ENCODE measurements around the gene CHD1L. TPM values are rescaled to one million over a fixed set of nuclear protein-coding genes. Genes with fewer than 3 reads are reported as not detected.

The CHD1L gene
- total RNA-seq, 2 donors from 2014 or later, result 11.5 to 21.5 TPM

DNA sequence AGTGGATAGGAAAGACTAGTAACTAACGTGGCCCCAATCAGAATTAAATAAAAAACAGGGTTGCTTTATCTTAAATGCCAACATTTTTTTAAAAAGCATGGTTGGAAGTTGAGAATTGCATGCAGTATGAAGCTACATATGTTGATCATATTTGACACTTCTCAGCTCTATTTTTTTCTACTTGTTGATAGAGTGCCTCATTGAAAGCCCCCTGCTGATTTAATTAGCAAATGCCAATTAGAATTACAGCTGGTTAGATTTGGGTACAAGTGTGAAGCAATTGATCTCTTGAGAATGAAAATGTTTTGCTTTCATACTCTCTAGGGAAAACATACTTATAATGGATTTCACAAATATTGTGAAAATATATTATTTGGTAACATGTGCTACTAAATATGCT, 40.5 kb downstream of the CHD1L start:
- Histone ChIP-seq H3K27me3 (no peaks in the 10 kb centered on the region), H3K4me1 (no peaks in the 10 kb centered on the region), H3K27ac (no peak overlapping the region), H3K36me3 (replicated peaks in 1 of 2; ENCODE audit: insufficient read depth in 1 of 2, low read depth in 2 of 2) (peaks cover 0 to 24% of the 10 kb centered on the region in 2 donors), H3K4me3 (no peak overlapping the region), H3K9me3 (no peaks in the 10 kb centered on the region)
- intact Hi-C loops (cut with DNase I), result no loop called here
- WGBS, 2 donors, result 59 to 75% methylated on average over 1 of the region's 1 CpG
- ATAC-seq (no peak), DNase-seq (no peak)
- no peak for TF ChIP-seq POLR2A (IDR thresholded peaks at IDR 0.05)
- TF ChIP-seq CTCF (IDR thresholded peaks at IDR 0.05), result no peak

DNA sequence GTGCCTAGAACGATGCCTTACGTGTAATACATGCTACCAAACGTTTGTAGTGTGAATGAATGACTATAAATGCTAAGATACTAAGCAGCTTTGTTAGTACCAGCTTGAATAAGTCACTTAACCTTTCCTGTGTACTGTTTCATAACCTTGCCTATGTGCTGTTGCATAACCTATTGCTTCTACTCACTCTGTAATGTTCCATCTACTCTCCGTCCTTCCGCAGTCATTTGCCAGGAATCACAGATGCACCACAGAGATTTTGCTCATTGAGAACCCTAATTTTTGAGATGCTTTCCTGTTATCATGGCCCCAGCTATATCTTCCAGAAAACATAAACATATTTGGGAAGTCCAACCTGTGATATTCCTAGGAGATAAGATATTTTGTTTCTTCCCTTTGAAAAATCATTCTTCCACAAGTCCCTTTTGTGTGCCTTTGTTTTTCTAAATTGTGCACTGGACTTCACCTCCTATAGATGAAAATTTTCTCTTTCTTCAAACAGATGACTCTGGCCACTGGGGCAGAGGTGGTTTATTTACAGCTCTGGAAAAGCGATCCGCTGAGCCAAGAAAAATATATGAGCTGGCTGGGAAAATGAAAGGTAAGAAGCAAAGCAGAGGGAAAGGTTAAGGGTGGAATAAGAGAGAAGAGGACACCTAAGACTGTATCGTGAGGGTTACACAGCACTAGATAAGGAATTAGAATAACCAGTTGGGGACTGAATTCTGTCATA, 44.8 kb downstream of the CHD1L start:
- peaks cover 4 to 30% of the 10 kb centered on the region in 2 donors for H3K36me3 ChIP-seq (replicated peaks in 1 of 2; ENCODE audit: insufficient read depth in 1 of 2, low read depth in 2 of 2)
- no peaks in the 10 kb centered on the region for H3K27me3 ChIP-seq
- no peak for TF ChIP-seq POLR2A (IDR thresholded peaks at IDR 0.05)
- TF ChIP-seq CTCF (IDR thresholded peaks at IDR 0.05), result no peak
- H3K4me3 ChIP-seq, result no peak overlapping the region
- no peaks in the 10 kb centered on the region for H3K9me3 ChIP-seq
- DNase-seq, result no peak
- H3K27ac ChIP-seq, result no peak overlapping the region
- no peak for ATAC-seq
- 90 to 92% methylated on average over 8 of the region's 8 CpGs for WGBS, 2 donors
- intact Hi-C loops (cut with DNase I), result no loop called here
- H3K4me1 ChIP-seq, result no peaks in the 10 kb centered on the region

DNA sequence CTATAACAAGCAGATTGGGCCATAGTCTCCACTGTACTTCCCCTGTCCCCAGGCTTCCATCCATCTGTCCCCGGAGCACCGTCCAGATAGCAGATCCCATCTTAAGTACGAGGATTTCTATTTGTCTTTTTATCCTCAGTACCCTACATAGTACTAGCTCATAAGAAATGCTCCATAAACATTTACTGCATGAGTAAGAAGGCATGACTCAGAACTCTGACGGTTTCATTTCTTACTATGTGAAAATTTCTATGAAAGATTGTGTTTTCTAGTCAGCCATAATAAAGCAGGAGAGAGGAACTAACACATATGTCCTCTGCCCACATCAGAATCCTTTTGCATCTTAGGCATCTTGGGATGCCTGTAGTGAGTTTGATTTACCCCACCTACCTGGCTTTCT, 49.5 kb downstream of the CHD1L start:
- DNase-seq (no peak), ATAC-seq (no peak)
- peaks cover 4 to 22% of the 10 kb centered on the region in 2 donors for H3K36me3 ChIP-seq (replicated peaks in 1 of 2; ENCODE audit: insufficient read depth in 1 of 2, low read depth in 2 of 2)
- WGBS, 2 donors, result 90 to 97% methylated on average over 4 of the region's 4 CpGs
- TF ChIP-seq CTCF (IDR thresholded peaks at IDR 0.05) (no peak), POLR2A (IDR thresholded peaks at IDR 0.05) (no peak)
- H3K27ac ChIP-seq, result no peak overlapping the region
- H3K9me3 ChIP-seq, result no peaks in the 10 kb centered on the region
- no peaks in the 10 kb centered on the region for H3K27me3 ChIP-seq
- intact Hi-C loops (cut with DNase I), result no loop called here
- no peak overlapping the region for H3K4me3 ChIP-seq
- H3K4me1 ChIP-seq, result no peaks in the 10 kb centered on the region

GRCh38 chr1:147292631-147293251, 50.3 kb downstream of the CHD1L start:
- 86 to 87% methylated on average over 3 of the region's 3 CpGs for WGBS, 2 donors
- TF ChIP-seq CTCF (IDR thresholded peaks at IDR 0.05), result no peak
- no peak for TF ChIP-seq POLR2A (IDR thresholded peaks at IDR 0.05)
- Histone ChIP-seq H3K4me1 (no peaks in the 10 kb centered on the region), H3K4me3 (no peak overlapping the region), H3K36me3 (replicated peaks in 1 of 2; ENCODE audit: insufficient read depth in 1 of 2, low read depth in 2 of 2) (peaks cover 4 to 21% of the 10 kb centered on the region in 2 donors), H3K27ac (no peak overlapping the region), H3K9me3 (no peaks in the 10 kb centered on the region), H3K27me3 (no peaks in the 10 kb centered on the region)
- DNase-seq (no peak), ATAC-seq (no peak)
- intact Hi-C loops (cut with DNase I), result no loop called here
